ENCODE data around the gene AGMAT.
"Not testable (repeated sequence)": the region's sequence is repeated elsewhere in the genome, so short reads cannot be mapped to it uniquely, and the experiment has no call there.

The AGMAT gene

GRCh38 chr1:15610167-15610566, 25.3 kb upstream of the AGMAT start:
- no peak for DNase-seq (ENCODE audit: low read depth)

- DNase-seq (ENCODE audit: low read depth) = no peak
Observed at GRCh38 chr1:15609631-15610030, 24.8 kb upstream of the AGMAT start.

DNA sequence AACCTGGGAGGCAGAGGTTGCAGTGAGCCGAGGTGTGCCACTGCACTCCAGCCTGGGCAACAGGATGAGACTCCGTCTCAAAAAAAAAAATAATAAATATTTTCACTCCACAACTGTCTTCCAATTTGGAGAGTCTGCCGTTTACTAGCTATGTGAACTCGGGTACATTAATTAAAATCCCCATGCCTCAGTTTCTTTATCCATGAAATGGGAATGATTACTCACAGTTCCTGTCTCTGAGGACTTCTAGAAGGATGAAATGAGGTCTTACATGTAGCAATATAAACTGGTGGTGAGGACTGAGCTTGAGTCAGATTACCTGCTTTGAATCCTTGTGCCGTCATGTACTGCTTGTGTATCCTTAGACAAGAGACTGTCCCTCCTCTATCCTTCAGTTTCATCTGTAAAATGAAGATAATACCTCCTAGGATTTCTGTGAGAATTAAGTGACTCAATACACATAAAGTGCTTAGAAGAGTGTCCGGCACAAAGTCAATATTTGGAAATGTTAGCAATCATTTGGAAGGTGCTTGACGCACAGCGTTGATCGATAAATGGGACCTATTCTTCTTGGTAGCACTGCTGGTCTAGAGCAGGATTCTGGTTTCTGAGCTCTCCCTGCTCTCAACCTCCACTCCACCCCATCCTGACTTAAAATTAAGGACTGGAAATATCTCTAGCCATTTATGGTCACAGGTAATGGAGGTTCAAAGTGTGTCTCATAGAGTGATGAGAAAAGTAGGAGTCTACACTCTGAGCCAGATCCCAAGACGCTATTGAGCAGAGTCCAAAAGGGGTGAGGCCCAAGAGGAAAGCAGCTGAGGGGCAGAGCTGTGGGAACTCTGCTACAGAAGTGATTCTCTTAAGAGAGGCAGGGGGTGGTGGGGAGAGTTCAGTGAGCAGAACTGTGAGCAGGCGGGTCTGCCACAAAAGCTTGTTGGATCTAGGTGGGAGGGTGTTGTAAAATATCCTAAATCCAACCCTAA, 20.8 kb upstream of the AGMAT start:
- no peak for DNase-seq (ENCODE audit: low read depth)

- not testable (repeated sequence) for DNase-seq (ENCODE audit: low read depth)
Observed at GRCh38 chr1:15604400-15604799, 19.5 kb upstream of the AGMAT start.

DNA sequence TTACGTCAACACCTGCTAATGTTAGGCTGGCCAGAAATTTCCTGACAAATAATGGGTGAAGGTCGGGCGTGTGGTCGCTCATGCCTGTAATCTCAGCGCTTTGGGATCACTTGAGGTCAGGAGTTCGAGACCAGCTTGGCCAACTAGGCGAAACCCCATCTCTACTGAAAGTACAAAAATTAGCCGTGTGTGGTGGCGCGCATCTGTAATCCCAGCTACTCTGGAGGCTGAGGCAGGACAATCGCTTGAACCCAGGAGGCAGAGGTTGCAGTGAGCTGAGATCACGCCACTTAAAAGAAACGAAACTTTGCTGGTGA, 19.1 kb upstream of the AGMAT start:
- DNase-seq (ENCODE audit: low read depth) = not testable (repeated sequence)

- peak; percentile 98 for DNase-seq (ENCODE audit: low read depth)
Observed at GRCh38 chr1:15603050-15603965, 18.5 kb upstream of the AGMAT start.

GRCh38 chr1:15598436-15598835, 13.6 kb upstream of the AGMAT start:
- DNase-seq (ENCODE audit: low read depth) = no peak

- DNase-seq (ENCODE audit: low read depth) = no peak
Observed at GRCh38 chr1:15595809-15596617, 11.2 kb upstream of the AGMAT start.

DNA sequence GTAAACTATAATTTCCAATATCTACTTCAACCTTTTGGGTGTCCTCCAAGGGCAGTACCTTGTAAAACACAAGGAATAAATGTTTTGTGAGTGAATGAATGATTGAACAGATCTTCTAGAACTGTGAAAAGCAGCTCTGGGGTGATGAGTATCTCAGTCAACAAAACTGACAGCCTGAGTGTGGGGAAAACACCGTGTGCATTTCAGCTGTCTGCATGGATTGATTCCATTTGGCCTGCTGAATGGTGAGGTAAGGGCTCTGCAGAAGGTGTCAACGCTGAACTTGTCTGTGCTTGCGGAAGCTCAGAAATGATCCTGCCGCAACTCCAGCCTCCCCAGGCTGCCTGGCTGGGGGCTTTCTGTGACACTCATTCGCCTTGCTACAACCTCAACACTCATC, 7.4 kb upstream of the AGMAT start:
- DNase-seq (ENCODE audit: low read depth) = no peak

DNA sequence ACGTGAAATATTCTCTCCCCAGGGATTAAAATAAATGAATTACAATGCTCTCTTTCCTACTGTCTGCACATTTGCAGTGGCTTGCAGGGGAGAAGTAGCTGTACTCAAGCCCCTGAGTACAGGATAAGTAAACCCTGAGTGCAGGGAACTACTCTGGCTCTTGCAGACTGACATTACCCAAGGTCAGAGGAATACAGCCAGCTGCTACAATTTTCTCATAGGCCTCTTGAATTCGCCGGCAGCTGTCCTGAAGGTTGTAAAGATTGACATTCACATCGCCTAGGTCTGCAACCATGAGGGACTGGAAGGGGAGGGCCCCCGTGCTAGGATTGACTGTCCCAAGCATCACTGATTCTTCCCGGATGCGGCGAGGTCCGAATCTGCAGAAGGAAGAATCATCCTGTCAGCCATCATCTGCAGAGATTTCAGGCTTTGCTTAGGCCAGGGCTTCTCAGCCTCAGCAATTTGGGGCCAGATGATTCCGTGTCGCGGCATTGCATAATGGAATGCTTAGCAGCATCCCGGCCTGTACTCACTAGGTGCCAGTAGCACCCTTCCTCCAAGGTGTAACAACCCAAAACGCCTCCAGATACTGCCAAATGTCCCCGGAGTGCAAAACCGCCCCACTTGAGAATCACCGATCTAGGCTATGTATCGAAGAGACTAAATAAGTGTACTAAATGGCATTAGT, 1.7 kb downstream of the AGMAT start:
- no peak for DNase-seq (ENCODE audit: low read depth)

- DNase-seq (ENCODE audit: low read depth) = no peak
Observed at GRCh38 chr1:15579683-15580047, 5.2 kb downstream of the AGMAT start.

- DNase-seq (ENCODE audit: low read depth) = no peak
Observed at GRCh38 chr1:15578921-15579682, 5.7 kb downstream of the AGMAT start.

- DNase-seq (ENCODE audit: low read depth) = no peak
Observed at GRCh38 chr1:15577691-15578090, 7.2 kb downstream of the AGMAT start.

- DNase-seq (ENCODE audit: low read depth) = no peak
Observed at GRCh38 chr1:15575549-15576150, 9.2 kb downstream of the AGMAT start.

GRCh38 chr1:15574741-15575140, 10.1 kb downstream of the AGMAT start:
- DNase-seq (ENCODE audit: low read depth) = no peak

GRCh38 chr1:15573477-15573876, 11.4 kb downstream of the AGMAT start:
- peak; percentile 67 for DNase-seq (ENCODE audit: low read depth)

DNA sequence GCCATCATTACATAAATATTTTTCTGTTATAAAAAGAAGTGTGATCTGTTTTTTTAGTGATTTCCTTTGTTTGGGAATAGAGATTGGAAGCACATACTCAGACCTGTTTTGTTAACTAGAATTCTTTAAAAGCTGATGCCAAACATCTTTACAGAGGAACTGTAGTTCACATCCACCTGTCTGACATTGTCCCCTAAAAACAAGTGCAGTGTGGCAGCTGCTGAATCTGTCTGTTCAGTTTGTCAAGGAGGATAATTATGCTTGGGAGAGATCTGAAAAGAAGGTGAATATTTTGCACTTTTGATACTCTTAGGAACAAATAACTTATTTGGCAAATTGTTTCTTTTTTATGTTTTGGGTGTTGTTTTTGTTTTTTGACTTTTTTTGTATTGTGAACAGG, 13.6 kb downstream of the AGMAT start:
- DNase-seq (ENCODE audit: low read depth) = no peak

- DNase-seq (ENCODE audit: low read depth) = no peak
Observed at GRCh38 chr1:15570861-15571260, 14.0 kb downstream of the AGMAT start.

DNA sequence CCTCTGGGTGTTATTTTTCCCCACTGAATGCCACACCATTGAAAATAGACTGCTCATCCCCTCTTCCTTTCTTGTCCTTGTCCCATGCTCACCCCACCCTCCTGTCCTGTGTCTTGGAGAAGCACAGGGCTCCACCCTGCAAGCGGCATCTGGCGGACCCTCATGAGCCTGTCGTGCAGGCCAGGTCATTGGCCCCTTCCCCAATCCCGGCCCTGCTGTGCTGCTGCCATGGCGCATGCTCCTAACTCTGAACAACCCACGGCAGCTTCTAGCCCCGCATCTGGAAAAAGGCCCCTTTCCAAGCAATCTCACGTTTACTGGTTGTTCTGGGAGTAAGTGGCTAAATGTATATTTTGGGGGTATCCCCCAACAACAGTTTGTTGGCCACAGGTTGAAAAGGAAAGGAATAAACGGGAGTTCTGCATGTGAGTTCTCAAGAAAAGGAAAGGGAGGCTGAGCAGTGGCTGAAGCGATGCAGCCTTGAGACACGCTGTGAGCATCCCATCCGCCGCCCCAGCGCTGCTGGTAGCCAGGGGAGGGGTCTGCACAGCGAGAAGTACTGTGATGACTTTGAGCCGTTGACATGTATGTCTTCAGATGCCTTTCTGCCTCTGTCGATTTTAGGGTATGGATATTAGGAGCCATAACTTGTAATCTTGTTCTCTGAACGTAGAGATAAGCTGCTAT, 16.3 kb downstream of the AGMAT start:
- DNase-seq (ENCODE audit: low read depth) = no peak
